ENCODE results near the gene SYNDIG1L. TPM values are rescaled to one million over a fixed set of nuclear protein-coding genes. Genes with fewer than 3 reads are reported as not detected.
"Not testable (repeated sequence)": the region's sequence is repeated elsewhere in the genome, so short reads cannot be mapped to it uniquely, and the experiment has no call there.

SYNDIG1L gene
- total RNA-seq, 2 experiments from 2014 or later, result not detected

- no peaks in the 10 kb centered on the region for H3K36me3 Mint-ChIP-seq (ENCODE audit: low read depth)
- intact Hi-C loops (cut with DNase I, micrococcal nuclease), result no loop called here
- CTCF ChIA-PET, result interaction anchor here (0.6 to 1.4 kb wide), 3 partner anchors 11 to 1475 kb away, joined by 3 to 5 read pairs (median 3); no protein-coding TSS in a partner anchor
- peak; percentile 84 for ATAC-seq
- POLR2A ChIA-PET, result no interaction called here
- H3K9me3 Mint-ChIP-seq (ENCODE audit: low read depth), result peaks cover 2% of the 10 kb centered on the region
- no peak overlapping the region for H3K4me3 Mint-ChIP-seq
- no peaks in the 10 kb centered on the region for H3K4me1 Mint-ChIP-seq
- H3K27ac Mint-ChIP-seq, result no peak overlapping the region
- peak; percentile 55 for DNase-seq
- H3K27me3 Mint-ChIP-seq, result peaks cover 13% of the 10 kb centered on the region
Observed at GRCh38 chr14:74459289-74459946, 33.4 kb upstream of the SYNDIG1L start.

- intact Hi-C loops (cut with DNase I, micrococcal nuclease), result no loop called here
- H3K27me3 Mint-ChIP-seq, result peaks cover 13% of the 10 kb centered on the region
- H3K36me3 Mint-ChIP-seq (ENCODE audit: low read depth), result no peaks in the 10 kb centered on the region
- ATAC-seq (no peak), DNase-seq (no peak)
- H3K4me1 Mint-ChIP-seq, result no peaks in the 10 kb centered on the region
- no peak overlapping the region for H3K27ac Mint-ChIP-seq
- CTCF ChIA-PET, result no interaction called here
- peaks cover 2% of the 10 kb centered on the region for H3K9me3 Mint-ChIP-seq (ENCODE audit: low read depth)
- H3K4me3 Mint-ChIP-seq, result no peak overlapping the region
- POLR2A ChIA-PET, result no interaction called here
Observed at GRCh38 chr14:74457565-74457895, 31.5 kb upstream of the SYNDIG1L start.

DNA sequence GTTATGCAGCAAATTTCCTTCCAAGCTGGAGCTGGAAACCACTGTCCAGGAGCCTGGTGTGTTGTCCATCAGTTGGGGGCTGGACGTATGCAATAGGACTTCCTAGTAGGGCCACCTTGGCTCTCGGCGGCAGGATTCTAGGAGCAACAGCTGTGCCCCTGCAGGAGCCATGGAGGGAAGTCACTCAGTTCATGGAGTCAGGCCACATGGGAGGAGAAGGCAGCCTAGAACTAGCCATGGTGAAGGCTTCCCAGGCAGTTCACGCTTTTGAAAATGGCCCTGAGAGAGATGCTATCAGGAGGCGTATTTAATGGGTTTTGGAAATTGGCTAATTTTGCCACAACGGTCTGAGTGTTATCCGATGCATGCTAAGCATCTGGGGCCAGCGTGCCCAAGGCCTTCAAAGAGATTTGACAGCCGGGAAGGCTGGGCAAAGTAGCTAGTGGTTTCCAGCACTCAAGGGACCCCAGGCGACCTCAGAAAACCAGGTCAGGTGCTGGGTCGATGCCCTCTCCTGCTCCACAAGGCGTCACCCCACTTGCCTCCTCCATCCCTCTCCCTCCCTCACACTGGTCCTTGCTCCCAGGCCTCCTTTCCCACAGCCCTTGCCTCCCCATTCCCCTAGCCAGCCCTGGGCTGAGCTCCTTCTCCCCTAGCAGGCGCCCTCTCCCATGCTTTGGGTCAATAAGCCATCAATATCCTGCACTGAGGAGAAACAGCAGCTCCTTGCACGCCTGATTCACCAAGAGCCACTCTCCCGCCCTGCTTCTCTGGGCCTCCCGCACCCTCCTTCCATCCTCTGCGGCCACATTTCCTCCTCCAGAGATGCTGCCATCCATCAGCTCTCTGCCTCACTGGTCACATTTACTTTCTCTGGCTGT lies 30.9 kb upstream of the SYNDIG1L start:
- Mint-ChIP-seq H3K4me3 (no peak overlapping the region), H3K36me3 (ENCODE audit: low read depth) (no peaks in the 10 kb centered on the region), H3K27me3 (peaks cover 15% of the 10 kb centered on the region), H3K4me1 (no peaks in the 10 kb centered on the region), H3K9me3 (ENCODE audit: low read depth) (peaks cover 2% of the 10 kb centered on the region), H3K27ac (no peak overlapping the region)
- ChIA-PET CTCF (no interaction called here), POLR2A (no interaction called here)
- intact Hi-C loops (cut with DNase I, micrococcal nuclease), result no loop called here
- no peak for ATAC-seq
- DNase-seq, result no peak

- DNase-seq; H3K4me1 Mint-ChIP-seq; intact Hi-C loops (cut with DNase I, micrococcal nuclease); H3K9me3 Mint-ChIP-seq (ENCODE audit: low read depth); H3K4me3 Mint-ChIP-seq; POLR2A ChIA-PET; H3K27ac Mint-ChIP-seq; CTCF ChIA-PET; H3K36me3 Mint-ChIP-seq (ENCODE audit: low read depth); ATAC-seq; H3K27me3 Mint-ChIP-seq: not testable (repeated sequence)
Observed at GRCh38 chr14:74454397-74454796, 28.4 kb upstream of the SYNDIG1L start.

DNA sequence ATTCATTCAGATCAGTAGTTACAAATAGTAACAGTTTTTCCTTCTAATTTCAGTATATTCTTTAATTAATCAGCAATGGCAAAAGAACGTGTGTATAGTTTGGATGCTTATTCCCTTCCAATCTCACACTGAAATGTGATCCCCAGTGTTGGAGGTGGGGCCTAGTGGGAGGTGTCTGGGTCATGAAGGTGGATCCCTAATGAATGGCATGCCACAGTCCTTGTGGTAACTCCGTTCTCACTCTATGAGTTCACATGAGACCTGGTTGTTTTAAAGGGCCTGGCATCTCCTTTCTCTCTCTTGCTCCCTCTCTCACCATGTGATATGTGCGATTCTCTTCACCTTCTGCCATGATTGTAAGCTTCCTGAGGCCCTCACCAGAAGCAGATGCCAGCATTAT lies 18.9 kb upstream of the SYNDIG1L start:
- ATAC-seq, result no peak
- Mint-ChIP-seq H3K9me3 (ENCODE audit: low read depth) (no peaks in the 10 kb centered on the region), H3K4me1 (no peaks in the 10 kb centered on the region), H3K27ac (no peak overlapping the region), H3K4me3 (no peak overlapping the region), H3K36me3 (ENCODE audit: low read depth) (no peaks in the 10 kb centered on the region), H3K27me3 (peaks cover 6% of the 10 kb centered on the region)
- DNase-seq, result no peak
- intact Hi-C loops (cut with DNase I, micrococcal nuclease), result no loop called here
- POLR2A ChIA-PET, result interaction anchor here (0.7 kb wide), 1 partner anchor 148 kb away, joined by 3 read pairs; no protein-coding TSS in a partner anchor
- CTCF ChIA-PET, result no interaction called here

DNA sequence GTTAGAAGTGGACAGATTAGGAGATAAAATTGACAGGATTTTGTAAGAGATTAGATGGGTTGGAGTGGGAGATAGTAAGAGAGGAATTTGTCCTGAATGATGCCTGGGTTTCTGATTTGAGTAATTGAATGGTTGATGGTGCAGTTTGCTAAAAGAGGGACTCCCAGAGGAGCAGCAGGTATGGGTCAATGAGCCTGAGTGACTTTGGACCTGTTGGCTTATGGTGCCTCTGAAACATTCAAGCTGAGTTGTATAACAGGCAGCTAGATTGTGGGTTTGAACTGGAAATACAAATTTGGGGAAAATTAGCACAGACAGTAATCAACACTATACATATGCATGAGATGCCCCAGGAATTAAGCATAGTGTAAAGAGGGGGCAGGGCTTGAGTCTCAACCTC lies 16.7 kb upstream of the SYNDIG1L start:
- no peak overlapping the region for H3K27ac Mint-ChIP-seq
- CTCF ChIA-PET, result interaction anchor here (0.6 kb wide), 1 partner anchor 469 kb away, joined by 3 read pairs; no protein-coding TSS in a partner anchor
- H3K27me3 Mint-ChIP-seq, result peaks cover 4% of the 10 kb centered on the region
- DNase-seq, result no peak
- no peaks in the 10 kb centered on the region for H3K36me3 Mint-ChIP-seq (ENCODE audit: low read depth)
- H3K4me1 Mint-ChIP-seq, result no peaks in the 10 kb centered on the region
- no peaks in the 10 kb centered on the region for H3K9me3 Mint-ChIP-seq (ENCODE audit: low read depth)
- intact Hi-C loops (cut with DNase I, micrococcal nuclease), result no loop called here
- POLR2A ChIA-PET, result no interaction called here
- ATAC-seq, result no peak
- no peak overlapping the region for H3K4me3 Mint-ChIP-seq

- DNase-seq, result no peak
- no peak for ATAC-seq
- H3K27ac Mint-ChIP-seq, result no peak overlapping the region
- H3K9me3 Mint-ChIP-seq (ENCODE audit: low read depth), result no peaks in the 10 kb centered on the region
- intact Hi-C loops (cut with DNase I, micrococcal nuclease), result no loop called here
- peaks cover under 1% of the 10 kb centered on the region for H3K27me3 Mint-ChIP-seq
- no peaks in the 10 kb centered on the region for H3K4me1 Mint-ChIP-seq
- H3K36me3 Mint-ChIP-seq (ENCODE audit: low read depth), result no peaks in the 10 kb centered on the region
- CTCF ChIA-PET, result no interaction called here
- POLR2A ChIA-PET, result no interaction called here
- no peak overlapping the region for H3K4me3 Mint-ChIP-seq
Observed at GRCh38 chr14:74441113-74441512, 15.1 kb upstream of the SYNDIG1L start.

- no peaks in the 10 kb centered on the region for H3K36me3 Mint-ChIP-seq (ENCODE audit: low read depth)
- no peak overlapping the region for H3K27ac Mint-ChIP-seq
- DNase-seq (no peak), ATAC-seq (no peak)
- intact Hi-C loops (cut with DNase I, micrococcal nuclease), result no loop called here
- no peaks in the 10 kb centered on the region for H3K9me3 Mint-ChIP-seq (ENCODE audit: low read depth)
- H3K4me1 Mint-ChIP-seq, result no peaks in the 10 kb centered on the region
- H3K27me3 Mint-ChIP-seq, result peaks cover 4% of the 10 kb centered on the region
- ChIA-PET POLR2A (interaction anchor here (0.6 to 0.7 kb wide), 2 partner anchors 21 to 1726 kb away, joined by 3 read pairs; no protein-coding TSS in a partner anchor), CTCF (interaction anchor here (0.7 to 1.1 kb wide), 3 partner anchors 14 to 596 kb away, joined by 3 to 5 read pairs (median 3); no protein-coding TSS in a partner anchor)
- no peak overlapping the region for H3K4me3 Mint-ChIP-seq
Observed at GRCh38 chr14:74438351-74438915, 12.4 kb upstream of the SYNDIG1L start.

DNA sequence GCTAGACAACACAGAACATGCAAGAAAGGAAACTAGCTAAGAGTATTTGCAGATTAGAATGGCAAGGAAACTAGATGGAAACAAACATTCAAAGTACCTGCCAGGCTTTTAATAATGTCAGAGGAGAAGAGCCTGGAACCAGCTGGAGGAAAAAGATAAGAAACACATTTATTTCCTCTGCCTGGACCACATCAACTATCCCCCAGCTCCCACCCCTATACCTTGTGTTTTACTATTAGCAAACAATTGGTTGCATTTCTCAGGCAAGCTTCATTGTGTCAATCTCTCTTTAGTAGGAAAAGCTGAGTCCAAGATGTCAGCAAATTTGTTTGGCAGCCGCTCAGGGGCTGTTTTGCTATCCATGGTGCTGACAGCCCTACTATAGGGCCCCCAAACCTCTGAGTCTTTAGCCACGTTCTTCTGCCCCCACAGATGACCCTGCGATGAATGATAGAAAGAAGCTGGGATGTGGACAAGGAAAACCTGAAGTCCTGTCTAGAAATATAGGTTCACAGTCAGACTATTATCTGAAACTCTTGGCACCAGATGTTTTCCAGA lies 11.6 kb upstream of the SYNDIG1L start:
- POLR2A ChIA-PET, result interaction anchor here (0.6 to 0.7 kb wide), 2 partner anchors 20 to 1727 kb away, joined by 3 read pairs; no protein-coding TSS in a partner anchor
- intact Hi-C loops (cut with DNase I, micrococcal nuclease), result no loop called here
- DNase-seq (no peak), ATAC-seq (no peak)
- Mint-ChIP-seq H3K9me3 (ENCODE audit: low read depth) (no peaks in the 10 kb centered on the region), H3K27me3 (peaks cover 6% of the 10 kb centered on the region), H3K27ac (no peak overlapping the region), H3K36me3 (ENCODE audit: low read depth) (no peaks in the 10 kb centered on the region), H3K4me3 (no peak overlapping the region), H3K4me1 (no peaks in the 10 kb centered on the region)
- CTCF ChIA-PET, result interaction anchor here (0.8 to 1.1 kb wide), 2 partner anchors 15 to 37 kb away, joined by 3 to 5 read pairs; no protein-coding TSS in a partner anchor

DNA sequence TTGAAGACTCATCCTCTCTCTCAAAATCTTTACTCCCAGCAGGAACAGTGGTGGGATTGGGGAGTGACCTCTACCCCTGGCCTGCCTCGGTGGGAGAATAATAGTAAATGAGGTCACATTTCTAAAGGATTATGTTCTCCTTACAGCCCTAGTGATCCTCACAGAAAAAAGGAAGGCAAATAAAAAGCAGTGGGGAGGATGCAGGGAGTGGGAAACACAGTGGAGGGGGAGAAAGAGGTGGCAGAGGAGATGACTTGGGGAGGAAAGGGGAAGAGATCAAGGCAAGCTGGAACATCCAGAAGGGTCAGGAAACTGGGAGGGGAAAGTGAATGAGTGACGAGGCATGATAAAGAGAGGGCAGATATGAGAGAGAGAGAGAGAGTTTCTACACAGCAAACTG lies 8.3 kb upstream of the SYNDIG1L start:
- ChIA-PET POLR2A (interaction anchor here (1.1 kb wide), 1 partner anchor 62 kb away, joined by 3 read pairs; no protein-coding TSS in a partner anchor), CTCF (no interaction called here)
- no peak for DNase-seq
- H3K4me3 Mint-ChIP-seq, result no peak overlapping the region
- H3K36me3 Mint-ChIP-seq (ENCODE audit: low read depth), result no peaks in the 10 kb centered on the region
- intact Hi-C loops (cut with DNase I, micrococcal nuclease), result no loop called here
- no peaks in the 10 kb centered on the region for H3K9me3 Mint-ChIP-seq (ENCODE audit: low read depth)
- peaks cover 17% of the 10 kb centered on the region for H3K27me3 Mint-ChIP-seq
- ATAC-seq, result no peak
- no peaks in the 10 kb centered on the region for H3K4me1 Mint-ChIP-seq
- no peak overlapping the region for H3K27ac Mint-ChIP-seq

- Mint-ChIP-seq H3K36me3 (ENCODE audit: low read depth) (no peaks in the 10 kb centered on the region), H3K4me3 (no peak overlapping the region), H3K9me3 (ENCODE audit: low read depth) (no peaks in the 10 kb centered on the region), H3K27ac (no peak overlapping the region), H3K27me3 (peaks cover 34% of the 10 kb centered on the region), H3K4me1 (peaks cover 2% of the 10 kb centered on the region)
- DNase-seq, result no peak
- no peak for ATAC-seq
- intact Hi-C loops (cut with DNase I, micrococcal nuclease), result no loop called here
- CTCF ChIA-PET, result interaction anchor here (0.7 kb wide), 1 partner anchor 240 kb away, joined by 4 read pairs; no protein-coding TSS in a partner anchor
- POLR2A ChIA-PET, result no interaction called here
Observed at GRCh38 chr14:74429991-74430390, 4.0 kb upstream of the SYNDIG1L start.

All from activated CD4-positive, alpha-beta T cell treated with anti-CD3 and anti-CD28 coated beads for 36 hours (primary cell).